NB4 (cell line): ENCODE measurements around the gene INPP5D.
A peak's percentile ranks its signal among the peaks of the same experiment; 100 is the strongest.

Source experiments
- DNase-seq: peaks from one replicate; pipeline ENCODE4 v3.0.0; 2010; ENCODE audit warnings: low read depth
- H3K4me3 ChIP-seq: one replicate; pipeline ENCODE4 v1.5.1; 2011; ENCODE audit warnings: mild to moderate bottlenecking, low read depth, low read length, moderate library complexity
- CTCF ChIP-seq: IDR thresholded peaks from one replicate; pipeline ENCODE4 v1.5.1; 2012; ENCODE audit warnings: low read depth, low read length
- MAX ChIP-seq: IDR thresholded peaks from 2 replicates; pipeline ENCODE4 v1.6.1; 2011; ENCODE audit warnings: low read depth, low read length
- MYC ChIP-seq: IDR thresholded peaks from 2 replicates; pipeline ENCODE4 v1.6.1; 2011; ENCODE audit warnings: low read depth, low read length
- POLR2A ChIP-seq: IDR thresholded peaks from 2 replicates; pipeline ENCODE4 v1.6.1; 2011; ENCODE audit warnings: mild to moderate bottlenecking; ENCODE audit not compliant: insufficient read length; ENCODE audit errors: extremely low read depth

Gene INPP5D

GRCh38 chr2:233090879-233091278 is 30.7 kb downstream of the INPP5D start:
- no peak for TF ChIP-seq MYC
- no peak overlapping the region for H3K4me3 ChIP-seq
- DNase-seq: no peak

GRCh38 chr2:233091595-233092375 is 31.6 kb downstream of the INPP5D start:
- no peak for DNase-seq
- TF ChIP-seq MAX (no peak), CTCF (no peak), POLR2A (no peak), MYC (no peak)
- no peak overlapping the region for H3K4me3 ChIP-seq

GRCh38 chr2:233092432-233093165 is 32.5 kb downstream of the INPP5D start:
- peak; percentile 61 for DNase-seq
- TF ChIP-seq CTCF (no peak), POLR2A (no peak), MAX (no peak), MYC (no peak)
- H3K4me3 ChIP-seq: no peak overlapping the region

GRCh38 chr2:233093166-233093448 is 33.0 kb downstream of the INPP5D start:
- DNase-seq: no peak
- H3K4me3 ChIP-seq: no peak overlapping the region
- TF ChIP-seq MYC: no peak
- no peak for TF ChIP-seq CTCF
- no peak for TF ChIP-seq POLR2A
- TF ChIP-seq MAX: no peak

- DNase-seq: no peak
- TF ChIP-seq CTCF: no peak
- no peak for TF ChIP-seq MAX
- TF ChIP-seq MYC: no peak
- no peak for TF ChIP-seq POLR2A
- H3K4me3 ChIP-seq: no peak overlapping the region
These were observed 33.6 kb downstream of the INPP5D start for GRCh38 chr2:233093721-233094120.

GRCh38 chr2:233094614-233095013 is 34.5 kb downstream of the INPP5D start:
- no peak for DNase-seq
- TF ChIP-seq MAX (no peak), CTCF (no peak), MYC (no peak), POLR2A (no peak)
- H3K4me3 ChIP-seq: no peak overlapping the region
